H1 (cell line): ENCODE measurements around the gene ELOVL3. TPM values are rescaled to one million over a fixed set of nuclear protein-coding genes. Genes with fewer than 3 reads are reported as not detected.
"Not testable (repeated sequence)": the region's sequence is repeated elsewhere in the genome, so short reads cannot be mapped to it uniquely, and the experiment has no call there.

Experiments
- CTCF ChIA-PET: fragments of 300-600 bp; sonication (Branson Sonifier 250); formaldehyde crosslinking; loops from one replicate; lab custom pipeline; 2021; ENCODE audit not compliant: partially characterized antibody; lab: Charles Lee
- POLR2A ChIA-PET: fragments of 300-600 bp; sonication (Branson Sonifier 250); formaldehyde crosslinking; loops from one replicate; lab custom pipeline; 2021; ENCODE audit warnings: inconsistent platforms; ENCODE audit not compliant: partially characterized antibody; lab: Charles Lee
- DNase-seq, 2 experiments: peaks; one replicate each; pipeline versions ENCODE4 v3.0.0 to v3.0.0-alpha.2; 2010 to 2022; ENCODE audit warnings: low spot score in 2 of 2, low read depth in 1 of 2, mixed read lengths in 1 of 2
- FAIRE-seq: peaks from 2 replicates; lab custom pipeline; 2011; peaks lifted over from hg19 to GRCh38; lab: Jason Lieb, UNC
- H2AFZ ChIP-seq: 2 replicates; pipeline ENCODE4 v1.8.1; 2012; ENCODE audit warnings: low read length, inconsistent platforms
- H2AK5ac ChIP-seq: 2 replicates; pipeline ENCODE4 v1.6.1; 2013; ENCODE audit warnings: low read depth, low read length
- H2BK120ac ChIP-seq: replicated peaks from 2 replicates; pipeline ENCODE3; 2013; ENCODE audit warnings: low read depth, low read length, inconsistent platforms
- H2BK12ac ChIP-seq: 2 replicates; pipeline ENCODE4 v1.6.1; 2013; ENCODE audit warnings: low read depth, low read length
- H2BK15ac ChIP-seq: 2 replicates; pipeline ENCODE4 v1.6.1; 2013; ENCODE audit warnings: low read length
- H2BK20ac ChIP-seq: 2 replicates; pipeline ENCODE4 v1.6.1; 2013; ENCODE audit warnings: low read length
- H2BK5ac ChIP-seq: 2 replicates; pipeline ENCODE4 v1.6.1; 2013; ENCODE audit warnings: low read depth, low read length
- H3K14ac ChIP-seq: 2 replicates; pipeline ENCODE4 v1.6.1; 2013; ENCODE audit warnings: inconsistent platforms; ENCODE audit not compliant: insufficient read length
- H3K18ac ChIP-seq: 2 replicates; pipeline ENCODE4 v1.6.1; 2013; ENCODE audit warnings: low read length; ENCODE audit errors: extremely low read depth
- H3K23ac ChIP-seq: 2 replicates; pipeline ENCODE4 v1.6.1; 2013; ENCODE audit warnings: inconsistent platforms; ENCODE audit not compliant: insufficient read length
- H3K23me2 ChIP-seq: 2 replicates; pipeline ENCODE4 v1.6.1; 2013; ENCODE audit warnings: low read depth, low read length
- H3K27ac ChIP-seq: 2 replicates; pipeline ENCODE4 v1.6.1; 2011; ENCODE audit warnings: low read depth, low read length, inconsistent platforms
- H3K27me3 ChIP-seq, 4 experiments: replicated peaks in 1 of 4; 1 replicate in 1 of 4; 2 replicates in 3 of 4; pipeline versions ENCODE4 v1.6.1 to v1.8.1; 2011 to 2013; ENCODE audit warnings: low read length in 3 of 4, mild to moderate bottlenecking in 3 of 4, inconsistent platforms in 2 of 4, mixed read lengths in 2 of 4, moderate library complexity in 1 of 4; ENCODE audit not compliant: control insufficient read depth in 3 of 4, insufficient read depth in 3 of 4; ENCODE audit errors: extremely low read depth in 1 of 4
- H3K36me3 ChIP-seq, 4 experiments: 2 replicates each; pipeline versions ENCODE4 v1.6.1 to v1.8.1; 2011 to 2013; ENCODE audit warnings: mild to moderate bottlenecking in 4 of 4, low read length in 3 of 4, moderate library complexity in 2 of 4, control low read depth in 1 of 4, inconsistent platforms in 1 of 4; ENCODE audit not compliant: insufficient read depth in 4 of 4, control insufficient read depth in 2 of 4
- H3K4ac ChIP-seq: replicated peaks from 2 replicates; pipeline ENCODE3; 2013; ENCODE audit warnings: low read length, low read depth, mixed read lengths, inconsistent platforms; ENCODE audit not compliant: insufficient read length
- H3K4me1 ChIP-seq, 4 experiments: replicated peaks in 1 of 4; 1 replicate in 1 of 4; 2 replicates in 3 of 4; pipeline versions ENCODE4 v1.6.1 to v1.8.1; 2011 to 2013; ENCODE audit warnings: low read length in 3 of 4, inconsistent platforms in 2 of 4, mixed read lengths in 1 of 4; ENCODE audit not compliant: insufficient read depth in 4 of 4, control insufficient read depth in 3 of 4
- H3K4me2 ChIP-seq, 2 experiments: 2 replicates each; pipeline versions ENCODE4 v1.6.1 to v1.8.1; 2011 to 2013; ENCODE audit warnings: low read depth in 2 of 2, low read length in 2 of 2, control low read depth in 1 of 2, inconsistent platforms in 1 of 2, mild to moderate bottlenecking in 1 of 2; ENCODE audit not compliant: insufficient read depth in 1 of 2
- H3K4me3 ChIP-seq, 4 experiments: fragments of 200-600, 300-600 bp in 1 of 4; sonication (generic), shearing (Covaris generic), sonication (Bioruptor Twin) in 1 of 4; 2 replicates each; pipeline versions ENCODE4 v1.5.1 to v1.8.1; 2011 to 2016; ENCODE audit warnings: low read length in 4 of 4, low read depth in 3 of 4, control low read depth in 2 of 4, inconsistent platforms in 2 of 4, mild to moderate bottlenecking in 2 of 4, mixed read lengths in 1 of 4, moderate library complexity in 1 of 4; ENCODE audit not compliant: insufficient read depth in 2 of 4; ENCODE audit errors: extremely low read depth in 1 of 4
- H3K56ac ChIP-seq: replicated peaks from 2 replicates; pipeline ENCODE3; 2013; ENCODE audit warnings: low read depth, mild to moderate bottlenecking, mixed read lengths, low read length, inconsistent platforms; ENCODE audit not compliant: insufficient read length
- H3K79me1 ChIP-seq: 2 replicates; pipeline ENCODE4 v1.6.1; 2013; ENCODE audit warnings: low read depth, low read length, control low read depth
- H3K79me2 ChIP-seq, 2 experiments: 2 replicates each; pipeline versions ENCODE4 v1.6.1 to v1.8.1; 2012 to 2013; ENCODE audit warnings: low read length in 2 of 2, mild to moderate bottlenecking in 2 of 2, inconsistent platforms in 1 of 2; ENCODE audit not compliant: insufficient read depth in 2 of 2, control insufficient read depth in 1 of 2
- H3K9ac ChIP-seq, 4 experiments: replicated peaks in 1 of 4; 1 replicate in 1 of 4; 2 replicates in 3 of 4; pipeline versions ENCODE4 v1.6.1 to v1.8.1; 2011 to 2013; ENCODE audit warnings: low read depth in 3 of 4, low read length in 3 of 4, control low read depth in 2 of 4, mild to moderate bottlenecking in 2 of 4, moderate library complexity in 2 of 4, inconsistent platforms in 1 of 4; ENCODE audit errors: extremely low read depth in 1 of 4
- H3K9me3 ChIP-seq, 2 experiments: 2 replicates each; pipeline versions ENCODE4 v1.6.1 to v1.8.1; 2012 to 2013; ENCODE audit warnings: mild to moderate bottlenecking in 2 of 2, moderate library complexity in 2 of 2, control low read depth in 1 of 2, inconsistent platforms in 1 of 2, low read depth in 1 of 2, low read length in 1 of 2, mixed read lengths in 1 of 2; ENCODE audit not compliant: insufficient read depth in 2 of 2
- H4K20me1 ChIP-seq, 2 experiments: replicated peaks in 1 of 2; 2 replicates each; pipeline versions ENCODE3 to v1.8.1; 2011 to 2013; ENCODE audit warnings: inconsistent platforms in 2 of 2, low read length in 2 of 2, mild to moderate bottlenecking in 1 of 2; ENCODE audit not compliant: insufficient read depth in 2 of 2, control insufficient read depth in 1 of 2
- H4K5ac ChIP-seq: 2 replicates; pipeline ENCODE4 v1.6.1; 2013; ENCODE audit warnings: low read length, low read depth, mixed read lengths, inconsistent platforms; ENCODE audit not compliant: insufficient read length
- H4K8ac ChIP-seq: 2 replicates; pipeline ENCODE4 v1.8.0; 2013; ENCODE audit warnings: mild to moderate bottlenecking, moderate library complexity, low read length, inconsistent platforms; ENCODE audit not compliant: insufficient read depth; ENCODE audit errors: extremely low read depth
- H4K91ac ChIP-seq: replicated peaks from 2 replicates; pipeline ENCODE3; 2013; ENCODE audit warnings: low read length, mixed read lengths, inconsistent platforms; ENCODE audit not compliant: insufficient read length
- whole genome bisulfite sequencing, 2 experiments: shearing (Covaris generic) in 1 of 2; methylation state at CpG; one replicate each; pipeline versions ENCODE4 v1.1.6 to v1.1.7; 2013 to 2015; ENCODE audit warnings: low lambda C conversion rate in 2 of 2, mixed read lengths in 2 of 2, inconsistent platforms in 1 of 2, low coverage in 1 of 2, missing lambda C conversion rate in 1 of 2; ENCODE audit not compliant: insufficient replicate concordance in 2 of 2, insufficient coverage in 1 of 2, insufficient read length in 1 of 2; ENCODE audit errors: extremely low coverage in 1 of 2, missing lambda C conversion rate in 1 of 2; 5-methylcytosine and 5-hydroxymethylcytosine counted together
- polyA plus RNA-seq, 7 experiments: library from polyadenylated mRNA; depleted of rRNA in 3 of 7; stranded (reverse) in 5 of 7; unstranded in 2 of 7; fragments of >200 nt in 5 of 7; fragments of 200-250 nt in 2 of 7; gene quantifications; 1 replicate in 5 of 7; 2 replicates in 1 of 7; 4 replicates in 1 of 7; pipeline versions ENCODE4 v1.2.1 to v1.2.3, GENCODE V29; 2011 to 2013; ENCODE audit warnings: missing spikeins in 2 of 7, mixed read lengths in 2 of 7
- total RNA-seq: library from RNA; stranded (reverse); fragmentation: NEBNext Ultra II Directional; extraction: Animal tissue kit (Norgen Biotek cat#: 25700); gene quantifications from 2 replicates; pipeline ENCODE4 v1.2.1, GENCODE V29; 2021

The ELOVL3 gene
- total and polyA plus RNA-seq, 2 of the 8 experiments (the other 6 are each of a cell fraction or from before 2014, with no cell fraction given): 0.27 TPM; not detected in 1

- H3K23me2 ChIP-seq, H3K36me3 ChIP-seq, H3K27ac ChIP-seq, H3K79me1 ChIP-seq, H2BK12ac ChIP-seq, H4K20me1 ChIP-seq, H2AK5ac ChIP-seq, FAIRE-seq, H2BK120ac ChIP-seq, H3K23ac ChIP-seq, H2BK15ac ChIP-seq, H3K18ac ChIP-seq, H3K4ac ChIP-seq, H3K79me2 ChIP-seq, H3K4me1 ChIP-seq, H3K4me3 ChIP-seq, H3K9ac ChIP-seq, H4K5ac ChIP-seq, DNase-seq, H2BK20ac ChIP-seq, H4K91ac ChIP-seq, H4K8ac ChIP-seq, H2BK5ac ChIP-seq, H2AFZ ChIP-seq, H3K27me3 ChIP-seq, H3K4me2 ChIP-seq, H3K14ac ChIP-seq, H3K56ac ChIP-seq: not testable (repeated sequence)
- WGBS, 2 experiments: 91% methylated on average over 7 of the region's 7 CpGs; no CpG with 5 or more reads in 1 of the 2 experiments
- ChIA-PET CTCF (interaction anchor here (0.7 to 1.0 kb wide), 3 partner anchors 12 to 40 kb away, joined by 3 to 4 read pairs (median 4); no protein-coding TSS in a partner anchor), POLR2A (interaction anchor here (1.1 kb wide), 1 partner anchor 38 kb away, joined by 5 read pairs; no protein-coding TSS in a partner anchor)
- peaks cover 27 to 34% of the 10 kb centered on the region in 2 experiments for H3K9me3 ChIP-seq
These were observed 36.9 kb upstream of the ELOVL3 start for GRCh38 chr10:102188941-102189898.
